Measurements from ENCODE around the gene URB1. TPM values are rescaled to one million over a fixed set of nuclear protein-coding genes. Genes with fewer than 3 reads are reported as not detected.
"Not testable (repeated sequence)": the region's sequence is repeated elsewhere in the genome, so short reads cannot be mapped to it uniquely, and the experiment has no call there.

URB1 gene
- total RNA-seq, 1 donor from 2014 or later: 15.5 TPM

GRCh38 chr21:32393677-32394001, 827 bp upstream of the URB1 start:
- no peak overlapping the region for H3K27ac Mint-ChIP-seq (ENCODE audit: unreplicated experiment)
- H3K9me3 Mint-ChIP-seq (ENCODE audit: unreplicated experiment): peaks cover 3% of the 10 kb centered on the region
- no peak for DNase-seq
- H3K4me1 Mint-ChIP-seq (ENCODE audit: low read depth, unreplicated experiment): no peaks in the 10 kb centered on the region
- peak overlapping the region; percentile 69 for H3K4me3 Mint-ChIP-seq (ENCODE audit: unreplicated experiment)
- no peak for TF ChIP-seq CTCF (IDR thresholded peaks at IDR 0.05; ENCODE audit: partially characterized antibody, unreplicated experiment)
- peaks cover 6% of the 10 kb centered on the region for H3K36me3 Mint-ChIP-seq (ENCODE audit: unreplicated experiment)
- no peaks in the 10 kb centered on the region for H3K27me3 Mint-ChIP-seq (ENCODE audit: unreplicated experiment)

GRCh38 chr21:32392299-32392879, 423 bp downstream of the URB1 start:
- peaks cover 6% of the 10 kb centered on the region for H3K36me3 Mint-ChIP-seq (ENCODE audit: unreplicated experiment)
- peak overlapping the region; percentile 86 for H3K4me3 Mint-ChIP-seq (ENCODE audit: unreplicated experiment)
- peaks cover 3% of the 10 kb centered on the region for H3K9me3 Mint-ChIP-seq (ENCODE audit: unreplicated experiment)
- H3K4me1 Mint-ChIP-seq (ENCODE audit: low read depth, unreplicated experiment): no peaks in the 10 kb centered on the region
- no peak for DNase-seq
- H3K27me3 Mint-ChIP-seq (ENCODE audit: unreplicated experiment): no peaks in the 10 kb centered on the region
- no peak overlapping the region for H3K27ac Mint-ChIP-seq (ENCODE audit: unreplicated experiment)
- TF ChIP-seq CTCF (IDR thresholded peaks at IDR 0.05; ENCODE audit: partially characterized antibody, unreplicated experiment): no peak

- Mint-ChIP-seq H3K36me3 (ENCODE audit: unreplicated experiment) (peaks cover 6% of the 10 kb centered on the region), H3K27me3 (ENCODE audit: unreplicated experiment) (no peaks in the 10 kb centered on the region), H3K4me3 (ENCODE audit: unreplicated experiment) (peak overlapping the region; percentile 86), H3K9me3 (ENCODE audit: unreplicated experiment) (peaks cover 3% of the 10 kb centered on the region), H3K4me1 (ENCODE audit: low read depth, unreplicated experiment) (no peaks in the 10 kb centered on the region), H3K27ac (ENCODE audit: unreplicated experiment) (no peak overlapping the region)
- no peak for DNase-seq
- TF ChIP-seq CTCF (IDR thresholded peaks at IDR 0.05; ENCODE audit: partially characterized antibody, unreplicated experiment): no peak
These were observed 1.1 kb downstream of the URB1 start for GRCh38 chr21:32391755-32392154.

- not testable (repeated sequence) for H3K4me1 Mint-ChIP-seq (ENCODE audit: low read depth, unreplicated experiment); DNase-seq; H3K9me3 Mint-ChIP-seq (ENCODE audit: unreplicated experiment); H3K27me3 Mint-ChIP-seq (ENCODE audit: unreplicated experiment); H3K27ac Mint-ChIP-seq (ENCODE audit: unreplicated experiment); H3K4me3 Mint-ChIP-seq (ENCODE audit: unreplicated experiment); H3K36me3 Mint-ChIP-seq (ENCODE audit: unreplicated experiment)
These were observed 2.1 kb downstream of the URB1 start for GRCh38 chr21:32390537-32391224.

GRCh38 chr21:32389337-32390015, 3.3 kb downstream of the URB1 start:
- no peaks in the 10 kb centered on the region for H3K4me1 Mint-ChIP-seq (ENCODE audit: low read depth, unreplicated experiment)
- no peaks in the 10 kb centered on the region for H3K27me3 Mint-ChIP-seq (ENCODE audit: unreplicated experiment)
- H3K36me3 Mint-ChIP-seq (ENCODE audit: unreplicated experiment): peaks cover 6% of the 10 kb centered on the region
- TF ChIP-seq CTCF (IDR thresholded peaks at IDR 0.05; ENCODE audit: partially characterized antibody, unreplicated experiment): no peak
- no peak overlapping the region for H3K4me3 Mint-ChIP-seq (ENCODE audit: unreplicated experiment)
- no peak overlapping the region for H3K27ac Mint-ChIP-seq (ENCODE audit: unreplicated experiment)
- H3K9me3 Mint-ChIP-seq (ENCODE audit: unreplicated experiment): peaks cover 3% of the 10 kb centered on the region
- no peak for DNase-seq

Measured in glutamatergic neuron (in vitro differentiated cells).